Caco-2 (cell line): ENCODE measurements around the gene C4BPB. TPM values are rescaled to one million over a fixed set of nuclear protein-coding genes. Genes with fewer than 3 reads are reported as not detected.

ENCODE experiments used
- BruUV-seq: library from RNA; stranded (reverse); fragments of 400-500 nt; replicated peaks from 2 replicates; lab custom pipeline; 2021; lab: Mats Ljungman, UMichigan
- CTCF ChIA-PET: fragments of 300-600 bp; sonication (Branson Sonifier 250); formaldehyde crosslinking; loops from one replicate; lab custom pipeline; 2022; ENCODE audit warnings: antibody characterized with exemption; lab: Charles Lee
- POLR2A ChIA-PET: fragments of 300-600 bp; sonication (Branson Sonifier 250); formaldehyde crosslinking; loops from one replicate; lab custom pipeline; 2022; ENCODE audit warnings: antibody characterized with exemption; lab: Charles Lee
- DNase-seq, 2 experiments: peaks; one replicate each; pipeline versions ENCODE4 v3.0.0 to v3.0.0-alpha.2; 2020 to 2022
- H3K27me3 ChIP-seq: replicated peaks from 2 replicates; pipeline ENCODE4 v1.6.0; 2011; ENCODE audit warnings: low read length; ENCODE audit not compliant: control insufficient read depth, insufficient read depth
- H3K36me3 ChIP-seq: 2 replicates; pipeline ENCODE4 v1.5.1; 2011; ENCODE audit warnings: low read length; ENCODE audit not compliant: control insufficient read depth, insufficient read depth
- H3K4me1 ChIP-seq: fragments of 250-450 bp; sonication (Bioruptor Pico); 2 replicates; pipeline ENCODE4 v1.5.1; 2020; ENCODE audit warnings: mild to moderate bottlenecking
- H3K4me3 ChIP-seq: 2 replicates; pipeline ENCODE4 v1.5.1; 2011; ENCODE audit warnings: low read depth, mild to moderate bottlenecking, control low read depth, low read length
- H3K9me3 ChIP-seq: fragments of 250-450 bp; sonication (Bioruptor Pico); 2 replicates; pipeline ENCODE4 v1.5.1; 2020; ENCODE audit warnings: mild to moderate bottlenecking, moderate library complexity
- H3K27ac Mint-ChIP-seq: one replicate; pipeline ENCODE4 v1.8.0; 2022; ENCODE audit warnings: mixed read lengths; ENCODE audit not compliant: unreplicated experiment
- H3K27me3 Mint-ChIP-seq: one replicate; pipeline ENCODE4 v1.8.0; 2022; ENCODE audit warnings: mixed read lengths; ENCODE audit not compliant: insufficient read depth, unreplicated experiment
- H3K36me3 Mint-ChIP-seq: one replicate; pipeline ENCODE4 v1.8.0; 2022; ENCODE audit warnings: mild to moderate bottlenecking, mixed read lengths; ENCODE audit not compliant: insufficient read depth, unreplicated experiment
- H3K4me1 Mint-ChIP-seq: one replicate; pipeline ENCODE4 v1.8.0; 2022; ENCODE audit warnings: low read depth, mixed read lengths; ENCODE audit not compliant: unreplicated experiment
- H3K4me3 Mint-ChIP-seq: one replicate; pipeline ENCODE4 v1.8.0; 2022; ENCODE audit warnings: mild to moderate bottlenecking, moderate library complexity, mixed read lengths; ENCODE audit not compliant: unreplicated experiment
- H3K9me3 Mint-ChIP-seq: one replicate; pipeline ENCODE4 v1.8.0; 2022; ENCODE audit warnings: mixed read lengths; ENCODE audit not compliant: unreplicated experiment
- intact Hi-C: fragments of 100-400 bp; cut with micrococcal nuclease; formaldehyde crosslinking; loops from one replicate; pipeline ENCODE4 v1.10.0; 2022; ENCODE audit not compliant: unreplicated experiment
- total RNA-seq: library from RNA; stranded (reverse); gene quantifications from 2 replicates; pipeline ENCODE4 v1.2.3, GENCODE V29; 2022
- TF ChIP-seq, protein P1 (sequence below), 2 experiments: fragments of 200-600 bp in 1 of 2; IDR thresholded peaks; 1 replicate in 1 of 2; 2 replicates in 1 of 2; pipeline versions ENCODE4 v1.5.1 to v1.8.0; 2011 to 2022; ENCODE audit warnings: antibody characterized with exemption in 1 of 2, control low read depth in 1 of 2, inconsistent platforms in 1 of 2, low read depth in 1 of 2, low read length in 1 of 2, mild to moderate bottlenecking in 1 of 2, moderate library complexity in 1 of 2; ENCODE audit not compliant: insufficient read depth in 1 of 2, severe bottlenecking in 1 of 2, unreplicated experiment in 1 of 2

C4BPB gene
- total RNA-seq, 1 experiment from 2014 or later, result 99.8 TPM

- Mint-ChIP-seq H3K9me3 (no peaks in the 10 kb centered on the region), H3K27me3 (no peaks in the 10 kb centered on the region), H3K36me3 (peaks cover 16% of the 10 kb centered on the region), H3K4me3 (no peak overlapping the region), H3K27ac (peak overlapping the region; percentile 62), H3K4me1 (peaks cover 56% of the 10 kb centered on the region)
- Histone ChIP-seq H3K4me3 (no peak overlapping the region), H3K27me3 (no peaks in the 10 kb centered on the region), H3K4me1 (peaks cover 69% of the 10 kb centered on the region), H3K9me3 (no peaks in the 10 kb centered on the region), H3K36me3 (no peaks in the 10 kb centered on the region)
- ChIA-PET CTCF (no interaction called here), POLR2A (no interaction called here)
- intact Hi-C loops, result no loop called here
- DNase-seq, result no peak
- BruUV-seq, result no TSS peak
- TF ChIP-seq, protein P1, sequence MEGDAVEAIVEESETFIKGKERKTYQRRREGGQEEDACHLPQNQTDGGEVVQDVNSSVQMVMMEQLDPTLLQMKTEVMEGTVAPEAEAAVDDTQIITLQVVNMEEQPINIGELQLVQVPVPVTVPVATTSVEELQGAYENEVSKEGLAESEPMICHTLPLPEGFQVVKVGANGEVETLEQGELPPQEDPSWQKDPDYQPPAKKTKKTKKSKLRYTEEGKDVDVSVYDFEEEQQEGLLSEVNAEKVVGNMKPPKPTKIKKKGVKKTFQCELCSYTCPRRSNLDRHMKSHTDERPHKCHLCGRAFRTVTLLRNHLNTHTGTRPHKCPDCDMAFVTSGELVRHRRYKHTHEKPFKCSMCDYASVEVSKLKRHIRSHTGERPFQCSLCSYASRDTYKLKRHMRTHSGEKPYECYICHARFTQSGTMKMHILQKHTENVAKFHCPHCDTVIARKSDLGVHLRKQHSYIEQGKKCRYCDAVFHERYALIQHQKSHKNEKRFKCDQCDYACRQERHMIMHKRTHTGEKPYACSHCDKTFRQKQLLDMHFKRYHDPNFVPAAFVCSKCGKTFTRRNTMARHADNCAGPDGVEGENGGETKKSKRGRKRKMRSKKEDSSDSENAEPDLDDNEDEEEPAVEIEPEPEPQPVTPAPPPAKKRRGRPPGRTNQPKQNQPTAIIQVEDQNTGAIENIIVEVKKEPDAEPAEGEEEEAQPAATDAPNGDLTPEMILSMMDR (IDR thresholded peaks at IDR 0.05; ENCODE audit: insufficient read depth in 1 of 2, low read depth in 1 of 2, low read length in 1 of 2, severe bottlenecking in 1 of 2, unreplicated experiment in 1 of 2), result no peak
These were observed 2.8 kb upstream of the C4BPB start for GRCh38 chr1:207085887-207086286.

DNA sequence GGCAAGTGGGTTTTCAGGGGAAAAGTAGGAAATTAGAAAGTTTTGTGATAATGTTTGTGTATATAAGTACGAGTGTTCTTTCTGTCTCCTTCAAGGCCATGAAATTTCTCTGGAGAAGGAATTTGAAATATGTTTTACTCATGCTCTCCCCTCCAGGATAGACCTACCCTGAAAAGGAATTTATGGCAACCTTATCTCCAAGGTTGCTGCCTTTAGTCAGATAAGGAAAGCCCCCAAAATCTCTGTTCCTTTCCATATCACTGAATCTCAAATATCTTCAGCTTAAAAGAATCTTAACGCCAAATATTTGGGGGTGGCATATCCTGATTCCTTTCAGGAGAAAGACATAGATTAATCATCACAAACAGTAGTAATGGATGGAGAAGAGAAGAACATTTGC, 499 bp upstream of the C4BPB start:
- TF ChIP-seq, protein P1 (IDR thresholded peaks at IDR 0.05; ENCODE audit: insufficient read depth in 1 of 2, low read depth in 1 of 2, low read length in 1 of 2, severe bottlenecking in 1 of 2, unreplicated experiment in 1 of 2), result no peak
- ChIA-PET POLR2A (interaction anchor here (0.6 to 3.4 kb wide), 3 partner anchors 35 to 317 kb away, joined by 3 to 21 read pairs (median 7); partner anchors contain the start of genes CD55 and PFKFB2), CTCF (no interaction called here)
- no peaks in the 10 kb centered on the region for H3K9me3 ChIP-seq
- DNase-seq, result peak in 1 of 2 experiments; percentile 66
- no TSS peak for BruUV-seq
- no peaks in the 10 kb centered on the region for H3K9me3 Mint-ChIP-seq
- intact Hi-C loops, result loop anchor here (1.0 to 2.0 kb wide), 6 partner anchors 15 to 233 kb away; partner anchors contain the start of genes CD55 and YOD1
- H3K4me1 ChIP-seq, result peaks cover 81% of the 10 kb centered on the region
- H3K36me3 Mint-ChIP-seq, result peaks cover 24% of the 10 kb centered on the region
- H3K4me1 Mint-ChIP-seq, result peaks cover 61% of the 10 kb centered on the region
- H3K27me3 ChIP-seq, result no peaks in the 10 kb centered on the region
- no peaks in the 10 kb centered on the region for H3K27me3 Mint-ChIP-seq
- H3K27ac Mint-ChIP-seq, result peak overlapping the region; percentile 89
- peak overlapping the region; percentile 84 for H3K4me3 Mint-ChIP-seq
- no peaks in the 10 kb centered on the region; the same call in 1 of the 2 replicates for H3K36me3 ChIP-seq
- H3K4me3 ChIP-seq, result no peak overlapping the region

GRCh38 chr1:207089627-207090355, 1.1 kb downstream of the C4BPB start:
- peaks cover 7% of the 10 kb centered on the region for H3K9me3 Mint-ChIP-seq
- intact Hi-C loops, result loop anchor here (2.0 kb wide), 3 partner anchors 13 to 83 kb away; partner anchors contain the start of gene YOD1
- Histone ChIP-seq H3K4me3 (peak overlapping the region; percentile 43), H3K4me1 (peaks cover 67% of the 10 kb centered on the region), H3K9me3 (no peaks in the 10 kb centered on the region), H3K27me3 (no peaks in the 10 kb centered on the region), H3K36me3 (no peaks in the 10 kb centered on the region; the same call in 1 of the 2 replicates)
- TF ChIP-seq, protein P1 (IDR thresholded peaks at IDR 0.05; ENCODE audit: insufficient read depth in 1 of 2, low read depth in 1 of 2, low read length in 1 of 2, severe bottlenecking in 1 of 2, unreplicated experiment in 1 of 2), result no peak
- peak overlapping the region; percentile 89 for H3K27ac Mint-ChIP-seq
- ChIA-PET POLR2A (interaction anchor here (0.7 to 3.4 kb wide), 4 partner anchors 37 to 232 kb away, joined by 3 to 21 read pairs (median 7); partner anchors contain the start of genes CD55 and PFKFB2), CTCF (interaction anchor here (1.2 to 1.4 kb wide), 2 partner anchors 232 to 315 kb away, joined by 3 to 4 read pairs; partner anchors contain the start of gene CD55)
- H3K27me3 Mint-ChIP-seq, result no peaks in the 10 kb centered on the region
- BruUV-seq, result TSS peak; percentile 67
- peaks cover 50% of the 10 kb centered on the region for H3K4me1 Mint-ChIP-seq
- H3K4me3 Mint-ChIP-seq, result peak overlapping the region; percentile 84
- H3K36me3 Mint-ChIP-seq, result peaks cover 26% of the 10 kb centered on the region
- peak in 1 of 2 experiments; percentile 24 for DNase-seq
